ENCODE results near the gene ZNF444.

DNA sequence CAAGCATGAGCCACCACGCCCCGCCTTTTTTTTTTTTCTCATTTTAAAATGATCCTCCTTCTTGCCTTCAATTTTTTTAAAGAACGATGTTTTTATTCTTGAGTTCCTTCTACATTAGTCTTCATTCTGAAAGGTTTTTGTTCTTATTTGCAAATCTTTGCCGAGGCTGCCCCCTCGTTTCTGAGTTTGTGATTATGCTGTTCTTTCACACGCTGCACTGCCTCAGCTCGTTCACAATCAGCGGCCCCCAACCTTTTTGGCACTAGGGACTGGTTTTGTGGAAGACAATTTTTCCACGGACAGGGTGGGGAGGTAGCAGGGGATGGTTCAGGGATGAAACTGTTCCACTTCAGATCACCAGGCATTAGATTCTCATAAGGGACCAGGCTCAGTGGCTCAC is 46.6 kb upstream of the ZNF444 start:
- TF ChIP-seq CTCF (optimal IDR thresholded peaks at IDR 0.05 in 1 of 3, IDR thresholded peaks at IDR 0.05 in 1 of 3, conservative IDR thresholded peaks at IDR 0.05 in 1 of 3; ENCODE audit: extremely low read depth in 1 of 3, insufficient read depth in 2 of 3, low read length in 3 of 3) (no peak), EZH2 (IDR thresholded peaks at IDR 0.05; ENCODE audit: low read length) (no peak)

All from keratinocyte (primary cell).